Dendritic cell treated with granulocyte-macrophage colony-stimulating factor and Interleukin-4, amounts not matched to agents 40 ng/mL and 50 ng/mL, for 4 days (primary cell): ENCODE measurements around the gene ANGPTL5.
"Not testable (repeated sequence)": the region's sequence is repeated elsewhere in the genome, so short reads cannot be mapped to it uniquely, and the experiment has no call there.

Experiments
- H3K27ac Mint-ChIP-seq: one replicate; pipeline ENCODE4 v1.8.0; 2022; ENCODE audit warnings: mild to moderate bottlenecking, mixed read lengths
- H3K27me3 Mint-ChIP-seq: one replicate; pipeline ENCODE4 v1.8.0; 2022; ENCODE audit warnings: mild to moderate bottlenecking, mixed read lengths
- H3K36me3 Mint-ChIP-seq: one replicate; pipeline ENCODE4 v1.8.0; 2022; ENCODE audit warnings: low read depth, mixed read lengths
- H3K4me1 Mint-ChIP-seq: one replicate; pipeline ENCODE4 v1.8.0; 2022; ENCODE audit warnings: low read depth, mixed read lengths
- H3K4me3 Mint-ChIP-seq: one replicate; pipeline ENCODE4 v1.8.0; 2022; ENCODE audit warnings: mild to moderate bottlenecking, moderate library complexity, mixed read lengths
- H3K9me3 Mint-ChIP-seq: one replicate; pipeline ENCODE4 v1.8.0; 2022; ENCODE audit warnings: mixed read lengths
- intact Hi-C: fragments of 100-400 bp; cut with micrococcal nuclease; formaldehyde crosslinking; loops from one replicate; pipeline ENCODE4 v1.15.0; 2022

ANGPTL5 gene

GRCh38 chr11:101916422-101916821 is at the start of gene ANGPTL5:
ANGPTL5 (minus strand) TSS chr11:101916522; CDS start chr11:101907909, 8,613 bp downstream.
- Mint-ChIP-seq H3K27ac (peak within 1 kb of the TSS; percentile 76), H3K4me3 (peak within 1 kb of the TSS; percentile 91), H3K9me3 (no peaks in the 10 kb centered on the region), H3K4me1 (peaks cover 24% of the 10 kb centered on the region), H3K27me3 (peaks cover 8% of the 10 kb centered on the region), H3K36me3 (peaks cover 6% of the 10 kb centered on the region)
- intact Hi-C loops: no loop called here

- H3K36me3 Mint-ChIP-seq, H3K4me1 Mint-ChIP-seq, H3K27ac Mint-ChIP-seq, H3K4me3 Mint-ChIP-seq, H3K27me3 Mint-ChIP-seq, H3K9me3 Mint-ChIP-seq, intact Hi-C loops: not testable (repeated sequence)
Observed at GRCh38 chr11:101964200-101964599, 47.9 kb upstream of the ANGPTL5 start.

GRCh38 chr11:101960231-101960630 is 43.9 kb upstream of the ANGPTL5 start:
- intact Hi-C loops: no loop called here
- H3K4me1 Mint-ChIP-seq: no peaks in the 10 kb centered on the region
- no peak overlapping the region for H3K4me3 Mint-ChIP-seq
- no peak overlapping the region for H3K27ac Mint-ChIP-seq
- H3K36me3 Mint-ChIP-seq: no peaks in the 10 kb centered on the region
- no peaks in the 10 kb centered on the region for H3K27me3 Mint-ChIP-seq
- H3K9me3 Mint-ChIP-seq: no peaks in the 10 kb centered on the region

- H3K9me3 Mint-ChIP-seq: no peaks in the 10 kb centered on the region
- H3K27me3 Mint-ChIP-seq: no peaks in the 10 kb centered on the region
- H3K4me1 Mint-ChIP-seq: no peaks in the 10 kb centered on the region
- H3K4me3 Mint-ChIP-seq: no peak overlapping the region
- intact Hi-C loops: no loop called here
- no peaks in the 10 kb centered on the region for H3K36me3 Mint-ChIP-seq
- no peak overlapping the region for H3K27ac Mint-ChIP-seq
Observed at GRCh38 chr11:101955701-101956100, 39.4 kb upstream of the ANGPTL5 start.

- H3K4me3 Mint-ChIP-seq: no peak overlapping the region
- no peak overlapping the region for H3K27ac Mint-ChIP-seq
- H3K4me1 Mint-ChIP-seq: no peaks in the 10 kb centered on the region
- H3K36me3 Mint-ChIP-seq: no peaks in the 10 kb centered on the region
- no peaks in the 10 kb centered on the region for H3K9me3 Mint-ChIP-seq
- H3K27me3 Mint-ChIP-seq: no peaks in the 10 kb centered on the region
- intact Hi-C loops: no loop called here
Observed at GRCh38 chr11:101955278-101955677, 39.0 kb upstream of the ANGPTL5 start.

- Mint-ChIP-seq H3K27me3 (no peaks in the 10 kb centered on the region), H3K27ac (no peak overlapping the region), H3K4me1 (no peaks in the 10 kb centered on the region), H3K9me3 (no peaks in the 10 kb centered on the region), H3K4me3 (no peak overlapping the region), H3K36me3 (no peaks in the 10 kb centered on the region)
- intact Hi-C loops: no loop called here
Observed at GRCh38 chr11:101949680-101950220, 33.4 kb upstream of the ANGPTL5 start.

- Mint-ChIP-seq H3K9me3 (no peaks in the 10 kb centered on the region), H3K4me1 (no peaks in the 10 kb centered on the region), H3K27me3 (peaks cover 1% of the 10 kb centered on the region), H3K27ac (no peak overlapping the region), H3K36me3 (no peaks in the 10 kb centered on the region), H3K4me3 (no peak overlapping the region)
- intact Hi-C loops: no loop called here
Observed at GRCh38 chr11:101945448-101945847, 29.1 kb upstream of the ANGPTL5 start.

- no peaks in the 10 kb centered on the region for H3K4me1 Mint-ChIP-seq
- H3K27me3 Mint-ChIP-seq: peaks cover 1% of the 10 kb centered on the region
- H3K36me3 Mint-ChIP-seq: no peaks in the 10 kb centered on the region
- H3K4me3 Mint-ChIP-seq: no peak overlapping the region
- no peak overlapping the region for H3K27ac Mint-ChIP-seq
- H3K9me3 Mint-ChIP-seq: no peaks in the 10 kb centered on the region
- intact Hi-C loops: no loop called here
Observed at GRCh38 chr11:101944923-101945322, 28.6 kb upstream of the ANGPTL5 start.

- no peaks in the 10 kb centered on the region for H3K4me1 Mint-ChIP-seq
- H3K27ac Mint-ChIP-seq: no peak overlapping the region
- no peaks in the 10 kb centered on the region for H3K9me3 Mint-ChIP-seq
- H3K36me3 Mint-ChIP-seq: no peaks in the 10 kb centered on the region
- no peak overlapping the region for H3K4me3 Mint-ChIP-seq
- intact Hi-C loops: no loop called here
- H3K27me3 Mint-ChIP-seq: peaks cover 1% of the 10 kb centered on the region
Observed at GRCh38 chr11:101940901-101941520, 24.7 kb upstream of the ANGPTL5 start.

- Mint-ChIP-seq H3K9me3 (no peaks in the 10 kb centered on the region), H3K4me3 (no peak overlapping the region), H3K36me3 (no peaks in the 10 kb centered on the region), H3K27me3 (no peaks in the 10 kb centered on the region), H3K27ac (no peak overlapping the region), H3K4me1 (no peaks in the 10 kb centered on the region)
- intact Hi-C loops: no loop called here
Observed at GRCh38 chr11:101931692-101932091, 15.4 kb upstream of the ANGPTL5 start.

- intact Hi-C loops: no loop called here
- Mint-ChIP-seq H3K4me3 (no peak overlapping the region), H3K27me3 (no peaks in the 10 kb centered on the region), H3K9me3 (no peaks in the 10 kb centered on the region), H3K27ac (no peak overlapping the region), H3K36me3 (no peaks in the 10 kb centered on the region), H3K4me1 (no peaks in the 10 kb centered on the region)
Observed at GRCh38 chr11:101929294-101929915, 13.1 kb upstream of the ANGPTL5 start.

GRCh38 chr11:101923554-101923953 is 7.2 kb upstream of the ANGPTL5 start:
- intact Hi-C loops: no loop called here
- Mint-ChIP-seq H3K9me3 (no peaks in the 10 kb centered on the region), H3K27ac (no peak overlapping the region), H3K36me3 (no peaks in the 10 kb centered on the region), H3K4me1 (no peaks in the 10 kb centered on the region), H3K4me3 (no peak overlapping the region), H3K27me3 (no peaks in the 10 kb centered on the region)

GRCh38 chr11:101920992-101921391 is 4.7 kb upstream of the ANGPTL5 start:
- H3K4me3 Mint-ChIP-seq: no peak overlapping the region
- no peaks in the 10 kb centered on the region for H3K9me3 Mint-ChIP-seq
- no peak overlapping the region for H3K27ac Mint-ChIP-seq
- no peaks in the 10 kb centered on the region for H3K36me3 Mint-ChIP-seq
- intact Hi-C loops: no loop called here
- peaks cover 5% of the 10 kb centered on the region for H3K4me1 Mint-ChIP-seq
- H3K27me3 Mint-ChIP-seq: no peaks in the 10 kb centered on the region

- intact Hi-C loops: no loop called here
- H3K4me3 Mint-ChIP-seq: no peak overlapping the region
- no peak overlapping the region for H3K27ac Mint-ChIP-seq
- no peaks in the 10 kb centered on the region for H3K9me3 Mint-ChIP-seq
- peaks cover 8% of the 10 kb centered on the region for H3K27me3 Mint-ChIP-seq
- H3K4me1 Mint-ChIP-seq: peaks cover 24% of the 10 kb centered on the region
- H3K36me3 Mint-ChIP-seq: peaks cover 6% of the 10 kb centered on the region
Observed at GRCh38 chr11:101917226-101917625, 904 bp upstream of the ANGPTL5 start.
